GM23338 (cell line): ENCODE measurements around the gene NDUFA9. TPM values are rescaled to one million over a fixed set of nuclear protein-coding genes. Genes with fewer than 3 reads are reported as not detected.

ENCODE experiments used
- ATAC-seq: fragments of 200-7000 bp; cut with Tn5 transposase; 3 replicates; pipeline ENCODE4 v1.9.1; 2020
- DNase-seq: peaks from one replicate; pipeline ENCODE4 v3.0.0-alpha.2; 2015; ENCODE audit warnings: low spot score
- H2AFZ ChIP-seq: fragments of 200-600 bp; sonication (generic); 2 replicates; pipeline ENCODE4 v1.8.0; 2016; ENCODE audit warnings: antibody characterized with exemption, mild to moderate bottlenecking, moderate library complexity
- H3F3A ChIP-seq: fragments of 200-600 bp; sonication (generic); replicated peaks from 2 replicates; pipeline ENCODE4 v1.8.0; 2017; ENCODE audit warnings: antibody characterized with exemption, mixed run types, low read depth
- H3K27ac ChIP-seq: fragments of 200-600 bp; sonication (generic); 2 replicates; pipeline ENCODE4 v1.6.1; 2016; ENCODE audit warnings: low read depth
- H3K27me3 ChIP-seq: fragments of 200-600 bp; sonication (generic); 2 replicates; pipeline ENCODE4 v1.8.0; 2016; ENCODE audit warnings: mild to moderate bottlenecking, mixed run types, moderate library complexity; ENCODE audit not compliant: insufficient read depth
- H3K36me3 ChIP-seq: fragments of 200-600 bp; sonication (generic); 2 replicates; pipeline ENCODE4 v1.8.0; 2016; ENCODE audit warnings: mild to moderate bottlenecking; ENCODE audit not compliant: insufficient read depth
- H3K4me1 ChIP-seq: fragments of 200-600 bp; sonication (generic); 2 replicates; pipeline ENCODE4 v1.8.0; 2016; ENCODE audit warnings: mild to moderate bottlenecking, moderate library complexity; ENCODE audit not compliant: insufficient read depth
- H3K4me2 ChIP-seq: fragments of 200-600 bp; sonication (generic); 2 replicates; pipeline ENCODE4 v1.7.1; 2017; ENCODE audit warnings: mixed run types
- H3K4me3 ChIP-seq: fragments of 200-600 bp; sonication (generic); 2 replicates; pipeline ENCODE4 v1.6.1; 2016; ENCODE audit warnings: mixed run types
- H3K79me2 ChIP-seq: fragments of 200-600 bp; sonication (generic); replicated peaks from 2 replicates; pipeline ENCODE4 v1.8.0; 2017; ENCODE audit warnings: mild to moderate bottlenecking; ENCODE audit not compliant: insufficient read depth
- H3K9me2 ChIP-seq: fragments of 200-600 bp; sonication (generic); 2 replicates; pipeline ENCODE4 v1.8.0; 2017; ENCODE audit not compliant: insufficient read depth
- H4K20me1 ChIP-seq: fragments of 200-600 bp; sonication (generic); replicated peaks from 2 replicates; pipeline ENCODE4 v1.8.0; 2017; ENCODE audit warnings: mild to moderate bottlenecking; ENCODE audit not compliant: insufficient read depth
- H3K27ac Mint-ChIP-seq: 2 replicates; pipeline ENCODE4 v1.8.0; 2020; ENCODE audit warnings: inconsistent platforms, mild to moderate bottlenecking, moderate library complexity, mixed read lengths
- H3K27me3 Mint-ChIP-seq: 3 replicates; pipeline ENCODE4 v1.8.0; 2022; ENCODE audit warnings: low read depth, mild to moderate bottlenecking, moderate library complexity, mixed read lengths, inconsistent platforms; ENCODE audit not compliant: insufficient read depth, poor library complexity
- H3K36me3 Mint-ChIP-seq: 3 replicates; pipeline ENCODE4 v1.8.0; 2021; ENCODE audit warnings: low read depth, mild to moderate bottlenecking, inconsistent platforms, moderate library complexity, mixed read lengths
- H3K4me1 Mint-ChIP-seq: 3 replicates; pipeline ENCODE4 v1.8.0; 2020; ENCODE audit warnings: mild to moderate bottlenecking, inconsistent platforms, mixed read lengths
- H3K4me3 Mint-ChIP-seq: 3 replicates; pipeline ENCODE4 v1.8.0; 2021; ENCODE audit warnings: moderate library complexity, mild to moderate bottlenecking, inconsistent platforms, mixed read lengths
- H3K9me3 Mint-ChIP-seq: 3 replicates; pipeline ENCODE4 v1.8.0; 2020; ENCODE audit warnings: moderate library complexity, mild to moderate bottlenecking, inconsistent platforms, mixed read lengths
- CREB1 ChIP-seq: fragments of 250-450 bp; sonication (Bioruptor Pico); IDR thresholded peaks from 2 replicates; pipeline ENCODE4 v1.5.0; 2020; ENCODE audit warnings: low read depth, mild to moderate bottlenecking, moderate library complexity
- EZH2 ChIP-seq: fragments of 200-600 bp; sonication (generic); IDR thresholded peaks from one replicate; pipeline ENCODE4 v1.8.0; 2017; ENCODE audit warnings: antibody characterized with exemption, mild to moderate bottlenecking, low read depth; ENCODE audit not compliant: unreplicated experiment
- EZH2phosphoT487 ChIP-seq: fragments of 200-600 bp; sonication (generic); IDR thresholded peaks from one replicate; pipeline ENCODE4 v1.8.1; 2018; ENCODE audit warnings: antibody characterized with exemption; ENCODE audit not compliant: unreplicated experiment
- JUNB ChIP-seq: IDR thresholded peaks from one replicate; pipeline ENCODE4 v1.6.1; 2016; ENCODE audit warnings: antibody characterized with exemption; ENCODE audit not compliant: unreplicated experiment
- NANOG ChIP-seq: IDR thresholded peaks from 2 replicates; pipeline ENCODE4 v1.6.1; 2016; ENCODE audit warnings: antibody characterized with exemption, borderline replicate concordance
- polyA plus RNA-seq: library from polyadenylated mRNA; unstranded; fragments of >200 nt; fragmentation: Nextera tagmentation; extraction: Ambion mirVana; gene quantifications from 2 replicates; pipeline ENCODE4 v1.2.1, GENCODE V29; 2016
- total RNA-seq: library from RNA; depleted of rRNA; stranded (reverse); fragments of >200 nt; shearing (Covaris generic); gene quantifications from 2 replicates; pipeline ENCODE4 v1.2.3, GENCODE V29; 2014
- TF ChIP-seq, protein P1 (sequence below): IDR thresholded peaks from 2 replicates; pipeline ENCODE4 v1.6.1; 2016; ENCODE audit warnings: antibody characterized with exemption
- TF ChIP-seq, protein P2 (sequence below), 2 experiments: fragments of 200-600 bp in 1 of 2; sonication (generic) in 1 of 2; conservative IDR thresholded peaks; 2 replicates each; pipeline versions ENCODE4 v1.5.1 to v1.6.1; 2016 to 2017; ENCODE audit warnings: antibody characterized with exemption in 2 of 2, low read depth in 2 of 2, mild to moderate bottlenecking in 2 of 2, moderate library complexity in 1 of 2
- TF ChIP-seq, protein P3 (sequence below): IDR thresholded peaks from one replicate; pipeline ENCODE4 v1.6.1; 2018; ENCODE audit warnings: antibody characterized with exemption; ENCODE audit not compliant: unreplicated experiment

Gene NDUFA9
- total and polyA plus RNA-seq, 2 experiments from 2014 or later: 35.4 to 79.8 TPM

DNA sequence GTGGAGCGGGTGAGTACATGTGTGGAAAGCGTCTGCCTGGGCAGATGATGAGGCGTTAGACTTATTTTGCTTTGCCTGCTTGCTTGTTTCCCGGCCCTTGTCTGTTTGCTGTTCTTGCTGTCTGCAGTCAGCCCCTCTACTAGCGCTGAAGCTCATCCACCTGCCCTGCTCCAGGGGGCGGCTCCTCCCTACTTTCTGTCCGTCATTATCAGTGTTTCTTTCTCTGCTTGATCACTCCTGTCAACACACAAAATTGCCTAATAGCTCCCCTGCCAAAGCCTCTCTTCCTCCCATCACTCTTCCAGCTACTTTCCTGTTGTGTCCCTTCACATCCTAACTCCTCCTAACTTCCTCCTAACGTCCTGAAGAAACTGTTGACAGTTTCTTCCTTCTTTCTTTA is 36.4 kb downstream of the NDUFA9 start:
- no peaks in the 10 kb centered on the region for H3F3A ChIP-seq
- ATAC-seq (no peak), DNase-seq (peak; percentile 3)
- H3K9me2 ChIP-seq: no peaks in the 10 kb centered on the region
- no peak overlapping the region for H3K4me2 ChIP-seq
- H2AFZ ChIP-seq: no peak overlapping the region
- H3K79me2 ChIP-seq: no peaks in the 10 kb centered on the region
- H3K27ac ChIP-seq: no peak overlapping the region
- no peaks in the 10 kb centered on the region for H3K4me1 ChIP-seq
- no peak overlapping the region for H3K4me3 ChIP-seq
- H3K36me3 ChIP-seq: peaks cover 17% of the 10 kb centered on the region
- no peak overlapping the region for H3K4me3 Mint-ChIP-seq
- no peaks in the 10 kb centered on the region; the same call in 2 of the 3 replicates for H3K9me3 Mint-ChIP-seq
- H3K36me3 Mint-ChIP-seq: peaks cover 58% of the 10 kb centered on the region
- H3K27me3 ChIP-seq: no peaks in the 10 kb centered on the region
- H3K27me3 Mint-ChIP-seq: no peaks in the 10 kb centered on the region
- no peak overlapping the region for H3K27ac Mint-ChIP-seq
- H3K4me1 Mint-ChIP-seq: no peaks in the 10 kb centered on the region
- H4K20me1 ChIP-seq: no peaks in the 10 kb centered on the region; the same call in 1 of the 2 replicates
- TF ChIP-seq, protein P1, sequence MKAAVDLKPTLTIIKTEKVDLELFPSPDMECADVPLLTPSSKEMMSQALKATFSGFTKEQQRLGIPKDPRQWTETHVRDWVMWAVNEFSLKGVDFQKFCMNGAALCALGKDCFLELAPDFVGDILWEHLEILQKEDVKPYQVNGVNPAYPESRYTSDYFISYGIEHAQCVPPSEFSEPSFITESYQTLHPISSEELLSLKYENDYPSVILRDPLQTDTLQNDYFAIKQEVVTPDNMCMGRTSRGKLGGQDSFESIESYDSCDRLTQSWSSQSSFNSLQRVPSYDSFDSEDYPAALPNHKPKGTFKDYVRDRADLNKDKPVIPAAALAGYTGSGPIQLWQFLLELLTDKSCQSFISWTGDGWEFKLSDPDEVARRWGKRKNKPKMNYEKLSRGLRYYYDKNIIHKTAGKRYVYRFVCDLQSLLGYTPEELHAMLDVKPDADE: no peak
- TF ChIP-seq, protein P2, sequence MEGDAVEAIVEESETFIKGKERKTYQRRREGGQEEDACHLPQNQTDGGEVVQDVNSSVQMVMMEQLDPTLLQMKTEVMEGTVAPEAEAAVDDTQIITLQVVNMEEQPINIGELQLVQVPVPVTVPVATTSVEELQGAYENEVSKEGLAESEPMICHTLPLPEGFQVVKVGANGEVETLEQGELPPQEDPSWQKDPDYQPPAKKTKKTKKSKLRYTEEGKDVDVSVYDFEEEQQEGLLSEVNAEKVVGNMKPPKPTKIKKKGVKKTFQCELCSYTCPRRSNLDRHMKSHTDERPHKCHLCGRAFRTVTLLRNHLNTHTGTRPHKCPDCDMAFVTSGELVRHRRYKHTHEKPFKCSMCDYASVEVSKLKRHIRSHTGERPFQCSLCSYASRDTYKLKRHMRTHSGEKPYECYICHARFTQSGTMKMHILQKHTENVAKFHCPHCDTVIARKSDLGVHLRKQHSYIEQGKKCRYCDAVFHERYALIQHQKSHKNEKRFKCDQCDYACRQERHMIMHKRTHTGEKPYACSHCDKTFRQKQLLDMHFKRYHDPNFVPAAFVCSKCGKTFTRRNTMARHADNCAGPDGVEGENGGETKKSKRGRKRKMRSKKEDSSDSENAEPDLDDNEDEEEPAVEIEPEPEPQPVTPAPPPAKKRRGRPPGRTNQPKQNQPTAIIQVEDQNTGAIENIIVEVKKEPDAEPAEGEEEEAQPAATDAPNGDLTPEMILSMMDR (conservative IDR thresholded peaks at IDR 0.05; ENCODE audit: low read depth in 2 of 2): peak in 1 of 2 experiments; percentile 30; a peak in 2 of 4 replicates

DNA sequence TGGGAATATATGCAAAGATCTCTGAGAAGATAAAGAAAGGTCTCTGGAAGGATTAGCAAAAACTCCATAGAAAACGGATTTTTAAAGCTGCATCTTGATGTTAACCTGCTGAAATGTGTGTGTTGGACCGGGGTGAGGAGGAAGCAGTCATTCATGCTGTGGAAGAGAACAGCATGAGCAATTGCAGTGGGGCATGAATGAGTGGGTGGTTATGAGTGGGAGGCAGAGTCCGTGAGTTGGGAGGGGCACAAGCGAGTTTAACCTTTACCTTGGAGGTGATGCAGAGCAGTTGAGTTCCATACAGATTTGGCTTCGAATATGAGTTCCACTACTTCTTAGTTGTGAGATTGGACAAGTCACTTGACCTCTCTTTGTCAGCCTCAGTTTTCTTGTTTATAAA is 41.8 kb downstream of the NDUFA9 start:
- H3K9me3 Mint-ChIP-seq: no peaks in the 10 kb centered on the region
- H2AFZ ChIP-seq: no peak overlapping the region
- peaks cover 3% of the 10 kb centered on the region for H3K27me3 Mint-ChIP-seq
- H3K36me3 Mint-ChIP-seq: peaks cover 54% of the 10 kb centered on the region
- H3F3A ChIP-seq: no peaks in the 10 kb centered on the region
- H4K20me1 ChIP-seq: no peaks in the 10 kb centered on the region; the same call in 1 of the 2 replicates
- no peak overlapping the region for H3K4me3 ChIP-seq
- no peaks in the 10 kb centered on the region for H3K27me3 ChIP-seq
- no peaks in the 10 kb centered on the region for H3K79me2 ChIP-seq
- H3K4me1 Mint-ChIP-seq: no peaks in the 10 kb centered on the region
- H3K4me2 ChIP-seq: no peak overlapping the region
- no peak overlapping the region for H3K4me3 Mint-ChIP-seq
- ATAC-seq: no peak
- H3K36me3 ChIP-seq: peaks cover 11% of the 10 kb centered on the region
- peaks cover 5% of the 10 kb centered on the region; the same call in 1 of the 2 replicates for H3K9me2 ChIP-seq
- no peak overlapping the region for H3K27ac Mint-ChIP-seq
- H3K27ac ChIP-seq: no peak overlapping the region
- no peaks in the 10 kb centered on the region for H3K4me1 ChIP-seq
- DNase-seq: no peak
- TF ChIP-seq, protein P1: no peak
- TF ChIP-seq EZH2phosphoT487 (no peak), CREB1 (CRISPR knock-in tag) (no peak), NANOG (no peak), JUNB (no peak), EZH2 (no peak)
- TF ChIP-seq, protein P3, sequence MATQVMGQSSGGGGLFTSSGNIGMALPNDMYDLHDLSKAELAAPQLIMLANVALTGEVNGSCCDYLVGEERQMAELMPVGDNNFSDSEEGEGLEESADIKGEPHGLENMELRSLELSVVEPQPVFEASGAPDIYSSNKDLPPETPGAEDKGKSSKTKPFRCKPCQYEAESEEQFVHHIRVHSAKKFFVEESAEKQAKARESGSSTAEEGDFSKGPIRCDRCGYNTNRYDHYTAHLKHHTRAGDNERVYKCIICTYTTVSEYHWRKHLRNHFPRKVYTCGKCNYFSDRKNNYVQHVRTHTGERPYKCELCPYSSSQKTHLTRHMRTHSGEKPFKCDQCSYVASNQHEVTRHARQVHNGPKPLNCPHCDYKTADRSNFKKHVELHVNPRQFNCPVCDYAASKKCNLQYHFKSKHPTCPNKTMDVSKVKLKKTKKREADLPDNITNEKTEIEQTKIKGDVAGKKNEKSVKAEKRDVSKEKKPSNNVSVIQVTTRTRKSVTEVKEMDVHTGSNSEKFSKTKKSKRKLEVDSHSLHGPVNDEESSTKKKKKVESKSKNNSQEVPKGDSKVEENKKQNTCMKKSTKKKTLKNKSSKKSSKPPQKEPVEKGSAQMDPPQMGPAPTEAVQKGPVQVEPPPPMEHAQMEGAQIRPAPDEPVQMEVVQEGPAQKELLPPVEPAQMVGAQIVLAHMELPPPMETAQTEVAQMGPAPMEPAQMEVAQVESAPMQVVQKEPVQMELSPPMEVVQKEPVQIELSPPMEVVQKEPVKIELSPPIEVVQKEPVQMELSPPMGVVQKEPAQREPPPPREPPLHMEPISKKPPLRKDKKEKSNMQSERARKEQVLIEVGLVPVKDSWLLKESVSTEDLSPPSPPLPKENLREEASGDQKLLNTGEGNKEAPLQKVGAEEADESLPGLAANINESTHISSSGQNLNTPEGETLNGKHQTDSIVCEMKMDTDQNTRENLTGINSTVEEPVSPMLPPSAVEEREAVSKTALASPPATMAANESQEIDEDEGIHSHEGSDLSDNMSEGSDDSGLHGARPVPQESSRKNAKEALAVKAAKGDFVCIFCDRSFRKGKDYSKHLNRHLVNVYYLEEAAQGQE: no peak
